Measurements from ENCODE around the gene PITX3.
A peak's percentile ranks its signal among the peaks of the same experiment; 100 is the strongest.
"Not testable (repeated sequence)": the region's sequence is repeated elsewhere in the genome, so short reads cannot be mapped to it uniquely, and the experiment has no call there.

Gene PITX3

DNA sequence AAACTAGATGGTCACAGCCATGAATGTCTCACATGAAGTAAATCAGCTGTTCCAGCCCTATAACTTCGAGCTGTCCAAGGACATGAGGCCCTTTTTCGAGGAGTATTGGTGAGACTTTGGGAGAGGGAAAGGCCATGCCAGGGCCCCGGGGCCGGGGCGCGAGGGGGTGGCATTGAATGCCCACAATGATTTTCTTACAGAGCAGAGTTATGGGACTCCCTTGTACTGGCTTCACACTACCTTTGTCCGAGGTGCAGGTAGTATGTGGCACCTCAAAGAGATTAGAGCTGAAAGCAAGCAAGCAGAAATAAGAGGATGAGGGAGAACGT is 14.8 kb downstream of the PITX3 start:
- no peak for DNase-seq (ENCODE audit: low read depth)

DNA sequence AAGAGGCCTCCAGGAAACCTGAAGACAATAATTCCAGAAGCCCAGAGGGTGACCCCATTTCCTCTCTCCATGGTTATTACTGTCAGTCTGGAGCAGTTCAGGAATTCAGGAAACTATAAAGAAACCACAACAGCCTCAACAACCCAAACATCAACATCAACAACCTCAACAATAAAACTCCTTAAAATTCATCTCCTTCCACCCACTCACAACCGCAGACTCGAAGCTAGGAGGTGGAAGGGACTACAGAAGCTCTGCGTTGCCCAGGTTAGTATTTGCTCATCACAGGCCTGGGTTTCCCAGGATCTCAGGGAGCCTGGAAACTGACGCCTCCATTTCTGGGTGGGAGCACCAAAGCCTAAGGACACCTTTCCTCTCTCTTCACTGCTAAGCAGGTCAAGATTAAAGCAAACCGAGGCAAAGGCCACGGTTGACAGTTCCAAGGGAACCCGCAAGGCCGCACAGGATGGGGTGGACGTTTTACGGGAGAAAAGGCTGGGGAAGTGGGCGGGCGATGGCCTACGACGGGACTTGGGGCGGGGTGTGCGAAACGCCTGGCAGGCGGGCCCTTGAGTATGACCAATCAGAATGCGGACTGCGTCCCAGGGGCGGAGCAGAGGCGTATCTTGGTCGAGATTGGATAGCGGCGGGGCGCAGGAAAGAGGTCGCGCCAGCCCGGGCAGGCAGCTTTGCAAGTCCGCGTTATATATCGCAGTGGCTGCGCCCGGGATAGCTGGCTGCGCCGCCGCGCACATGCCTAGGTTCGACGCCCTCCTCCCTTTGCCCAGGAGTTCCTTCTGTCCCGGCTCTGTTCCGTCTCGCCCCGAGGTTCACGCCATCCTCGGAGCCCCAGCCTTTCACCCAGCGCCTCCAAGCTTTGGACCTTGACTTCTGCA is 15.4 kb downstream of the PITX3 start, which contains the start of gene ELOVL3:
Gene ELOVL3, plus strand, starts transcription at position 654 of the 896 bp plus-strand sequence. CDS start 250 bp downstream, outside the sequence.
- peak; percentile 80 for DNase-seq (ENCODE audit: low read depth)

DNA sequence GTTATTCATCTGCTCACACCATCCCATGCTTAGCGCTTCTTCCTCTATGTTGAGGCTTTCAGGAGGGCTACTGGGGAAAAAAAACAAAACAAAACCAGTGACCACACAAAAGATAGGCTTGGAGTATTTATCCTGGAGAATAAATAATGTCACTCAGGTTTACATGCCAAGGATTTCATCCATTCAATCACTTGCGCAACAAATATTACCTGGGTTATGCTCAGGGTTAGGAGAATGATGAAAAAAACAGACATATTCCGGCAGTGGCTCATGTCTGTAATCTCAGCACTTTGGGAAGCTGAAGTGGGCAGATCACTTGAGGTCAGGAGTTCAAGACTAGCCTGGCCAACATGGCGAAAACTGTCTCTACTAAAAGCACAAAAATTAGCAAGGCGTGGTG is 18.5 kb downstream of the PITX3 start:
- DNase-seq (ENCODE audit: low read depth) = no peak

DNA sequence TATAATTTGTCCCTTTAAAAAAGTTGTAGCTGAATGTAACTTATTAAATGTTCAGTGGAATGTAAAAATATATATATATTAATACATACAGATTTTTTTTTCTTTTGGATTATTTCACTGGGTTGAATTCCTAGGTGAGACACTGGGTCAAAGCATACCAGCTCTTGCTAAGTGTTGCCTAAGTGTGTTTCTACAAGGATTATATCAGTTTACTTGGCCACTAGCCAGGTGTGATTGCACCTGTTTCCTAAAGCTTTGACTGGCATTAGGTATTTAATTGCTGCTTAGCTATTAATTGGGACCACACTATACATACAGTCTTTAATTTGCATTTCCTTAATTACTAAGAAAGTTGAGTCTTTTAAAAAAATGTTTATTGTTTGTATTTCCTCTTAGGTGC is 20.7 kb downstream of the PITX3 start:
- no peak for DNase-seq (ENCODE audit: low read depth)

DNA sequence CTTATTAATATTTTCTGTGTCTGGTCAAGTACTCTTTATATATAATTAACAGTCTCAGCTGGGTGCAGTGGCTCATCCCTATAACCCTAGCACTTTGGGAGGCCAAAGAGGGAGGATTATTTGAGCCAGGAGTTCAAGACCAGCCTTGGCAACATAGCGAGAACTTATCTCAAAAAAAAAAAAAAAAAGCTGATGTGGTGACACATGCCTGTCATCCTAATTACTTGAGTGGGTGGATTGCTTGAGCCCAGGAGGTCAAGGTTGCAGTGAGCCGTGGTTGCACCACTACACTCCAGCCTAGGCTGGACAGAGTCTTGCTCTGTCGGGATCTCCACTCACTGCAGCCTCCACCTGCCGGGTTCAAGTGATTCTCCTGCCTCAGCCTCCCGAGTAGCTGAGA is 21.9 kb downstream of the PITX3 start:
- no peak for DNase-seq (ENCODE audit: low read depth)

DNA sequence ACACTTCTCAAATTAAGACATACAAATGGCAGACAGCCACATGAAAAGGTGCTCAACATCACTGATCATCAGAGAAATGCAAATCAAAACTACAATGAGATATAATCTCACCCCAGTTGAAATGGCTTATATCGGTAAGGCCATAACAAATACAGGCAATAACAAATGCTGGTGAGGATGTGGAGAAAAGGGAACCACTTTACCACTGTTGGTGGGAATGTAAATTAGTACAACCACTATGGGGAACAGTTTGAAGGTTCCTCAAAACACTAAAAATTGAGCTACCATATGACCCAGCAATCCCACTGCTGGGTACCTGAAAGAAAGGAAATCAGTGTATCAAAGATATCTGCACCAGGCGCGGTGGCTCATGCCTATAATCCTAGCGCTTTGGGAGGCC is 27.7 kb downstream of the PITX3 start:
- not testable (repeated sequence) for DNase-seq (ENCODE audit: low read depth)

DNA sequence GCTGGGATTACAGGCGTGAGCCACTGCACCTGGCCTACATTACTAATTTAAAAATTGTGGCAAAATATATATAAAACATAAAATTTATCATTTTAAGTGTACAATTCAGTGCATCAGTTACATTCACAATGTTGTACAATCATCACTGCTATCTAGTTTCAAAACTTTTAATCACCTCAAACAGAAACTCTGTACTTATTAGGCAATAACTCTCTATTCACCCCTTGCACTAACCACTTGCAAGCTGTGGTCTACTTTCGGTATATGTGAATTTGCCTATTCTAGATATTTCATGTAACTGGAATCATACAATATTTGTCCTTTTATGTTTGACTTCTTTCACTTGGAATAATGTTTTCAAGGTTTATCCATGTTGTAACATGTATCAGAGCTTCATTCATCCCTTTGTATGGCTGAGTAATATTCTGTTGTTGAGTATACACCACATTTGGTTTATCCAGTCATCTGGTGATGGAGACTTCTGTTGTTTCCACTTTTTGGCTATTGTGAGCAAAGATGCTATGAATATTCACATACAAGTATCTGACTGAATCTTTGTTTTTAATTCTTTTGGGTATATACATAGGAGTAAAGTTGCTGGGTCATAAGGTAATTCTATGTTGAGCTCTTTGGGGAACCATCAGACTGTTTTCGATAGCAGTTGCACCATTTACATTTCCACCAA is 29.6 kb downstream of the PITX3 start:
- DNase-seq (ENCODE audit: low read depth) = no peak

DNA sequence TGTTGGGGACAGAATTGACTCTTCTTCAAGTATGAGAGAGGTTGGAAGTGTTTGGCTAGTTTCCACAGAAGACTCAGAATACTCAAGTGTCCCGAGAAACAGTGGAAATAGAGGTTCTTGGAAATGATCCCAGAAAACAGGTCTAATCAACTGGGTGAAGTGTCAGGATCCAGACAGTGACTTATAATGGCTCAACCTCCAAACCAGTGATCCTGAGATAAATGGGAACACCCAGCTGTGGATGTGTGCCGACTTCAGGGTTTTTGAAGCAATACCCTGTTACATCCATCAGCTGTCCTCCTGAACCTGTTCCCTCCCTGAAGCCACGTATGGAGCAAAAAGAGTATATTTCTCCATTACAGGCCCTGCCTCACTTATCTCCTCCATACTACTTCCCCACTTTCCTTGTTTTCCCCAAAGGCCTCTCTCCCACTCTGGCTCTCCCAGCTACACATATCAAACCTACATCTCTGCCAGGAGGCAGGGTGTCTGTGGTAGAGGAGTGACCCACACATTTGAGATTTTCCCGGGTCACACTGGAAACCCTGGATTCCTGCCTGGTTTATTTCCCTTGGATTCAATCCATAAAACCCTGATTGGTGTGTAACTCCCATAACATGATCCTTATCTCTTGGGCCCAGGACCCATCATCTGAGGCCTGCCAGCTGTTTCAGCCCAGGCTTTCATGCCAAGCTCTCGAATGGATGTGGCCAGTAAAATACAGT is 32.8 kb downstream of the PITX3 start:
- no peak for DNase-seq (ENCODE audit: low read depth)

DNA sequence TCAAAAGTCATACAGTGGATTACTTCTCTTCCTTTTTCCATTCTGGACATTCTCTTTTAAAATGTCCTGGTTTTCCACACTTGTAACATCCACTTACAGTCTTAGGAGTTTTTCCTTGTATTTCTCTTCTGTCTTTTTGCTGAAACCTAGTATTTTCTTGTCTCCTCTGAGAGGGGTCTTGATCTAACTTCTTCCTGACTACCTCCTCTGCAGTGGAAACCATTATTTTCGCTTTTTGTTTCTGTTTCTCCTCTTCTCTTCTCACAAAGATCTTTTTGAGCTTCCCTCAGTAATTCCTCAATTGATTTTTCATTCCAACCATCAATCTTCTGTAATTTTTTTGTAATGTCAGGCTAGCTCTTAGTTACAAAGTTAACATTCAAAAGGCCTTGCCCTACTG is 38.9 kb downstream of the PITX3 start:
- DNase-seq (ENCODE audit: low read depth) = no peak

DNA sequence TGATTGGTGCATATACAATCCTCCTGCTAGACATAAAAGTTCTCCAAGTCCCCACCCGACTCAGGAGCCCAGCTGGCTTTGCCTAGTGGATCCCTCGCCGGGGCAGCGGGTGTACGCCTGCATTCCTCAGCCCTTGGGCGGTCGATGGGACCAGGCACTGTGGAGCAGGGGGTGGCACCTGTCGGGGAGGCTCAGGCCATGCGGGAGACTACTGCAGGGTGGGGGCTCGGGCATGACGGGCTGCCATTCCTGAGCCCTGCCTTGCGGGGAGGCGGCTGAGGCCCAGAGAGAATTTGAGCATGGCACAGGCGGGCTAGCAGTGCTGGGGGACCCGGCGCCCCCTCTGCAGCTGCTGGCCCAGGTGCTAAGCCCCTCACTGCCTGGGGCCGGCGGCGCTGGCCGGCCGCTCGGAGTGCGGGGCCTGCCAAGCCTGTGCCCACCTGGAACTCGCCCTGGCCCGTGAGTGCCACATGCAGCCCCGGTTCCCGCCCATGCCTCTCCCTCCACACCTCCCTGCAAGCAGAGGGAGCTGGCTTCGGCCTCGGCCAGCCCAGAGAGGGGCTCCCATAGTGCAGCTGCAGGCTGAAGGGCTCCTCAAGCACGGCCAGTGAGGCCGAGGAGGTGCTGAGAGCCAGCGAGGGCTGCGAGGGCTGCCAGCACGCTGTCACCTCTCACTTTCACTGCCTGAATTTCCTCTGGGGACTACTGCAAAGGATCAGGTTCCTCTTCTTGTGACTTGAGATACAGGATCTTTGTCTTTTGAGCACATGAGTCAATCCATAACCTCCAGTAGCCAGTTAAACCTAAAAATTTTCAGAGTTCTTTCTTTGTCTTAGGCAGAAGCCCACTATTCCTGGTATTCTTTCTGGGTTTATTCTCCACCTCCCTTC is 40.3 kb downstream of the PITX3 start:
- no peak for DNase-seq (ENCODE audit: low read depth)

DNA sequence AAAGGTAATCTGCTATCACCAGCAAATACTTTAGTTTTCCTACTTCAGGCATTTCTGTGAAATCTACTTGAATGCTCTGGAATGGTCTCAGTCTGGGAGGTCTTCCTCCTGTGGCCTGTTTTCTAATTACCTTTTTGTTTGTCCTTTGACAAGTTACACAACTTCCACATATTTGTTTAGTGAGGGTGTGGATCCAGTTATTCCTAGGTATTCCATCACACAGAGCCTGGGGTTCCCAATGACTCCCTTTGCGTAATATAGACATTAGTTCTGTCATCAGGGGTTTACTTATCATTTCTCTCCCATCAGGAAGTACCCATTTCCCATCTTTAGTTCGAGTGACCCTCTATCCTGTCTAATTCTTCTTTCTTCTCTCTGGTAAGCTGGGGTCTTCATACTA is 43.3 kb downstream of the PITX3 start:
- DNase-seq (ENCODE audit: low read depth) = no peak

DNA sequence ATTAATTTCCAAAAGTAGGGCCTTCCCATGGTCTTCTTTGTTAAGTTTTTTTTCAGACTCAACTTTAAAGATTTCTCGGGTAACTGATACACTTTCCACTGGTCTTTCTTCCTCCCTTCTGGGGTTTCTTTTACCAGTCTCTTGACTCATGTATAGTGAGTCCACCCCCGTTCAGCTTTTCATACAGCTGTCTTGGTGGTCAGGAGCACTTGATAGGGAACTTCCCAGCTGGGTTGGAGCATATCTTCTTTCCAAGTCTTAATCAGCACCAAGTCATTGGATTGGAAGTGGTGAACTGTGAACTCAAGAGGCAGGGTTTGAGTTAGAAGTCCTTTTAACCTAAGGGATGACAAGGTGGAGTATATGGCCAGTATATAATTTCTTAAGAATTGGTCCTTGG is 44.4 kb downstream of the PITX3 start:
- no peak for DNase-seq (ENCODE audit: low read depth)

DNA sequence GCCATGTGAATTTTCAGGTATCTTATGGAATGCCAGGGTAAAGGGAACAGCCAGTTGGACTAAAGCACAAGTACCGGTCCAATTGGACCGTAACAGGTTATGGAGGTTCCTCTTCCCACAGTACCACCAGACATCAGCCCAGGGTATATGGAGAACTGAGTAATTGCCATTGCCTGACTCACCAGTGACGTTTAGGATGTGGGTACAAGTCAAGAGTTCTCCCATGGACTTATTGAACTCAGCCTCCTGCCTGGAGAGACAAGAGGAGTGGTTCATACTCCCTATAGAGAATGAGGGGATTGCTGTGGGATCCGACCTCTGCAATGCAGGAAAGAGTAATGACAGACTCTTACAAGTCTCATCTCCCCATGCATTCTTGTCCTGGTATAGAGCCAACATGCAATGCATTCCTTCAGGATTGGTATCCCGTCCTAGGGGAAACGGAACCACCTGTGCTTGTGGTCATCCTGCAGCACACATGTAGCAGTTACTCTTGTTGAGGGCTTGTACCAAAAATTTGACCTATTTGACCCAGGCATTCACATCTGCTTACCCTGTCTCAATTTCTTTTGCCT is 45.9 kb downstream of the PITX3 start:
- DNase-seq (ENCODE audit: low read depth) = no peak

DNA sequence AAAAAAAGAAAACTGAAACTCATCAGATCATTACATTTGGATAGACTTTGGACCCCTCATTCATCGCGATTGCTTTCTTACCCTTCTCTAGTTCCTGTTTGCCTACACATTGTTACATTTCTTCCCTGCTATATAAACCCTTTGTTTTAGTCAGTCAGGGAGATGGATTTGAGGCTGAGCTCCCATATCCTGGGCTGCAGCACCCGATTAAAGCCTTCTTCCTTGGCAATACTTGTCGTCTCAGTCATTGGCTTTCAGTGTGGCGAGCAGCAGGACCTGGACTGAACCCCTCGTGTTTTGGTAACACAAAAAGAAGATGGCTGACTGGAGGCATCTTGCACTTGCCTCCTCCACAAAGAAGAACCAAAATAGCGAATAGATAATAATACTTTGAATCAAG is 49.4 kb downstream of the PITX3 start:
- no peak for DNase-seq (ENCODE audit: low read depth)

DNA sequence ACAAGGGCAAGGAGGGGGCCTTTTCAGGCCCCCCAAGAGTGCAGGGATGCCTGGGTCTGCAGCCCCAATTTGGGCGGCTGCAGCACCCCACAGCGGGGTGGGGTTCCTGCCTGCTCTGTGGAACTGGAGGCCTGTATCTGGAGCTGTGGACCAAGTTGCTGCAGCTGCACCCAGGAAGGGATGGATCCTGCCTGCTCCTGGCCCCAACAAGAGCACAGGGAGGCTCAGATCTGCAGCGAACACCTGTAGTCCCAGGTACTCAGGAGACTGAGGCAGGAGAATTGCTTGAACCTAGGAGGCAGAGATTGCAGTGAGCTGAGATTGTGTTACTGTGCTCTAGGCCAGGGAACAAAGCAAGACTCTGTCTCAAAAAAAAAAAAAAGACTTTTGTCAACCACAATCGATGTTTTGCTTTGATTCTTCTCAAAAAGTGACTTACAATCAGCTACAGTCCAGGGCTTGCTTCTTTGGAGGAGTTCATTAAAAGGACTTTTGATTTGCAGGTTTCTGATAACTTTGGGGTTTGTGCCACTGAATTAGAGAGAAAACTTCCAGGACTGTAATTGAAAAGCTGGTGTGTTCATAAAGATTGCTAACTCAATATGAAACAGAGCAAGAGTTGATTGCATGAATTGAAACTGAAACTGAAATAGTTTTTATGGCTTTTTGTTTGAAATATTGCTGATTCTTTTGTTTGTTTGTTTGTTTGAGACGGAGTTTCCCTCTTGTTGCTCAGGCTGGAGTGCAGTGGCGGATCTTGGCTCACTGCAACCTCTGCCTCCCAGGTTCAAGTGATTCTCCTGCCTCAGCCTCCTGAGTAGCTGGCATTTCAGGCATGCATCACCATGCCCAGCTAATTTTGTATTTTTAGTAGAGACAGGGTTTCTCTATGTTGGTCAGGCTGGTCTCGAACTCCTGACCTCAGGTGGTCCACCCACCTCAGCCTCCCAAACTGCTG is 52.1 kb downstream of the PITX3 start:
- not testable (repeated sequence) for DNase-seq (ENCODE audit: low read depth)

DNA sequence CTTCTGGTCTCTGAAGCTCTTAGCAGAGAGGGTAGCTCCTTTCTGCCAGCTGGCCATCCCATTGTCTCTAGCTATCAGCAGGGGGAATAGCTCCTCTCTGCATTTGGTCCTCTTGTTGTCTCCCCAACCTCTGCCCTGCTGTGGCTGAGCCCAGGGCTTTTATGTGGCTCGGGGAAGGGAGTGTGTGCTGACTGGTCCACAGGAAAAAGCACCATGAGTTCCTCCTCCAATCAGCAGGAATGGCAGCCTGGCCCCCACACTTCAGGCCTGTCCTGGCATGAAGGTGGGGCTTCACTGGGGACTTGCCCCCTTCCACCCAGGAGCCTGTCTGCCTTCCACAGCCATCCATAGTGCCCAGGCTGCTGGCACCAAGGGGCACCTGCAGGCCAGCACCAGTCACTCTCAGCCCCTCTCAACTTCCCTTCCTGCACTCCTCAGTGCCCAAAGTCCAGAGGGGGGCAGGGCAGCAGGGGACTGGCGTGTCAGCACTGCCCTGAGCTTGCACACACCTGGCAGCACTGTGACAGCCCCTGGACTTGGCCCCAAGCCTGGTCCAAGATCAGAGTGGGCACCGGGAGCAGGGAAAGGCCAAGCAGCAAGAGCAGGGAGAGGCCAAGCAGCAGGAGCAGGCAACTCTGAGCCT is 52.9 kb downstream of the PITX3 start:
- DNase-seq (ENCODE audit: low read depth) = no peak

DNA sequence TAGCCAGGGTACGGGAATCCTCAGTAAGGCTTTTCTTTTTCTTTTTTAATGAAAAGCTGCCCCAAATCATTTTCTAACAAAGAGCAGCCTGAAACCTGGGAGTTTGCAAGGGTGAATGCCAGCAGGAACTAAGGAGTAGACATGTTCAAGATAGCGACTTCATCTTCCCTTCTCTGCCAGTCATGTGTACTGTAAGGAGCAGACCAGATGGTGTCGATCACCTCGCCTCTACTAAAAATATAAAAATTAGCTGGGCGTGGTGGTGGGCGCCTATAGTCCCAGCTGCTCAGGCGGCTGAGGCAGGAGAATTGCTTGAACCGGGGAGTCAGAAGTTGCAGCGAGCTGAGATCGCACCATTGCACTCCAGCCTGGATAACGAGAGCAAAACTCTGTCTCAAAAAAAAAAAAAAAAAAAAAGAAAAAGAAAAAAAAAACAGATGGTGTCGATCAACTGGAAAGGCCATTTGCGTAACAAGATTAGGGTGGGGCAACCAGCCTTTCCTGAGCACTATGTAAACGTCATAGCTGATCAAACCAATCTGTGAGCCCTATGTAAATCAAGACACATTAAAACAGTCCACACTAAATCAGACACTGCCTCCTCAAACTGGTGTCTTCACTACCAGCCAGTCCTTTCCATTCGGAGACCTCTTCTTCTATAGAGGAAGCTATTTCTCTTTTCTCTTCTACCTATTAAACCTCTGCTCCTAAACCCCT is 55.3 kb downstream of the PITX3 start:
- DNase-seq (ENCODE audit: low read depth) = no peak

DNA sequence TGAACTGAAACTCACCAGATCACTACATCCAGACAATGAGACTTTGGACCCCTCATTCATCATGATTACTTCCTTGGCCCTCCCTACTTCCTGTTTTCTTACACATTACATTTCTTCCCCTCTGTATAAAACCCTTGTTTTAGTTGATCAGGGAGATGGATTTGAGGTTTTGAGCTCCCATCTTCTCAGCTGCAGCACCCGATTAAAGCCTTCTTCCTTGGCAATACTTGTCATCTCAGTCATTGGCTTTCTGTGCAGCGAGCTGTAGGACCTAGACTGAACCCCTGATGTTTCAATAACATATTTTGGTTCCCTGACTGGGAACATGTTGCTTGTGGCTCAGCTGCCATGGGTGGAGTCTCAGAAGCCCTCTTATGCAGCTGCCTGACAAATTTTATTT is 56.0 kb downstream of the PITX3 start:
- no peak for DNase-seq (ENCODE audit: low read depth)

DNA sequence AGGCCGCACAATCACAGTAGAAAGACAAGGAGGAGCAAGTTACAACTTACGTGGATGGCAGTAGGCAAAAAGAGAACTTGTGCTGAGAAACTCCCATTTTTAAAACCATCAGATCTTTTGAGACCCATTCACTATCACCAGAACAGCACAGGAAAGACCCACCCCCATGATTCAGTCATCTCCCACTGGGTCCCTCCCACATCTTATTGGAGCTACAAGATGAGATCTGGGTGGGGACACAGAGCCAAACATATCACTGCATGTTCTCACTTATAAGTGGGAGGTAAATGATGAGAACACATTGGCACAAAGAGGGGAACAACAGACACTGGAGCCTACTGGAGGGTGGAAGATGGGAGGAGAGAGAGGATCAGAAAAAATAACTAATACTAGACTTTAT is 56.7 kb downstream of the PITX3 start:
- no peak for DNase-seq (ENCODE audit: low read depth)

Data from non-pigmented ciliary epithelial cell (primary cell).